HG03097 (cell line): ENCODE data around the gene CERT1.
"Not testable (repeated sequence)": the region's sequence is repeated elsewhere in the genome, so short reads cannot be mapped to it uniquely, and the experiment has no call there.

ENCODE experiments used
- ATAC-seq: cut with Tn5 transposase; IDR thresholded peaks from one replicate; pipeline ENCODE4 v1.9.1; 2021; ENCODE audit not compliant: unreplicated experiment, low FRiP score

The CERT1 gene

DNA sequence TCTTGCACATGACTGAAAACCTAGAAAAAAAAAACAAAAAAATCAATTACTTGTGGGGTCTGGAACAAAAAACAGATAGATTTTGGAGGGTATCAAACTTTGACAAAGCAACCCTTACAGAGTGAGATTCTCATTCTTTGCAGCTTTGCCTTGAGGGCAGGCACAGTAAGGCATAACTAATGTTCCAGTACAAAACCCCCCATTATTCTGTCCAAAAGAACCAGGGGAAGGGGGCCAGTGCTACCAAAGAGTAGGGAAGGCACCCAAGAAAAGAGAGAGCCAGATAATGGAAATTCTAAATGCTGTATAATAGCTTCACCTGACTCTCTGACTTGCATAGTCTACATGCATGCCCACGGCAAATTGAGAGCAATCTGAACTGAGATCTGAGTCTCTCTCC lies 13.2 kb upstream of the CERT1 start:
- no peak for ATAC-seq

DNA sequence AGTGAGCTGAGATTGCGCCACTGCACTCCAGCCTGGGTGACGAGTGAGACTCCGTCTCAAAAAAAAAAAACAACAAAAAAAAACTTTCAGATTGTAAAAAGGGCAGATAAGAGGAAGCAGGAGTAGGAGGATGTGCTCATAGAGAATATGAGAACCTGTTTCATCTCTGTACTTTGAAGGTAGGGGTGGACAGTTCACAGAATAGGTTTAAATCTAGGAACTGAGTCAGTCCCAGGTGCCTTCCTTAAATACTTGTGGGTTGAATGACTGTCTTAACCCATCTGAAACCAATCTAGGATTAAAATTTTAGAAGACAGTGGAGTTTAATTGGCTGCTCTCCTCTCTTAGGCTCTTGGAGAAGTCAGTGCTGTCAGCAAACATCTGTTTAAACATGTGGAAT lies 12.6 kb upstream of the CERT1 start:
- ATAC-seq: peak; percentile 60

DNA sequence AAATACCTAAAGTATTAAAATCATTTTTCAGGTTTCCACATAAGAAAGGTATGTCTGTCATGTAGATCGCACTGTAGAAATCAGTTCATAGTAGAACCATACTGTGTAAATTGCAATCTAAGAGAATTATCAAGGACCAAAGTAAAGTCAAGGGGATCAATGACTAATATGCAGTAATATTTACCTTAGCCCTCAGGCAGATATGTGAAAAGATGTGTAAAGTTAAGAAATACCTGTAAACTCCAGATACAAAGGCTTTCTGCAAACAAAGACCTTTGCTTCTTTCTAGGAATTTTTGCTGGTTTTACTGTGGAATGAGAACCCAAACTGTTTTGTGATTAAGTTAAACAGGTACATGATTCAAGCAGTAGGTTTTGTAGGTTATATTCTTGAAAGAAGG lies 11.8 kb upstream of the CERT1 start:
- ATAC-seq: no peak

DNA sequence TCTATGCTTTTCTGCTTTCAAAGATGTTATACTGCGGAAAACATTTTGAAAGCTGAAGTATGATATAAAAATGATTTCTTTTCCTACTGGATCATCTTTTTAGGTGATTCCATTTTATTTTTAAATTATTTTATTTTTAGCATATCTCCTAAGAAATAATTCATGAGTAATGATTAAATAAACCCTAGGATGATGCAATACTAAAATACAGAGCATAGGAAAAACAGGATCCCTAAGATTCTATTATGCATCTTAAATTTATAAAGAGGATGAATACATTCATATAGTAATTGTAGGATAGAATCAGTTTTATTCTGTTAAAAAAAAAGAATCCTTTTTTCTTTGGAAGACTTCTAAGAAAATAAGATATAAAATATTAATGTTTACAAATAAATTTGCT lies 11.1 kb upstream of the CERT1 start:
- no peak for ATAC-seq

DNA sequence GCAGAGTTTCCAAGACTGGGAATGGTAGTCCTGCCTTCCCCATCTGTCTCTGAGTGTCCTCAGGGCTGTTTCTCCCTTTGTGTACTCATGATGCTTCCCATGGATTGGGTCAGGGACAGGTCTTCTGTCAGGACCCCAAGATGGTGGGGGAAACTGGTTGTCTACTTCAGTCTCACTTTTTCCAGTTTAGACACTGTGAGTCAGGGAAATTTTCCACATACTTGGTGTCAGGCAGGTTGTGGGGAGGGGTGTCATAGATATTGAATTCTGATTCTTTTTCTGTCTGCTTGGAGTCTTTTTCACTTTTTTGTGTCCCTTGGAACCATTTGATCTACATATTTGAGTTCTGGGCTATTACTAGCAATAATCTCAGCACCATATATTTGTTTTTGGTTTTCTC lies 10.6 kb upstream of the CERT1 start:
- ATAC-seq: no peak

DNA sequence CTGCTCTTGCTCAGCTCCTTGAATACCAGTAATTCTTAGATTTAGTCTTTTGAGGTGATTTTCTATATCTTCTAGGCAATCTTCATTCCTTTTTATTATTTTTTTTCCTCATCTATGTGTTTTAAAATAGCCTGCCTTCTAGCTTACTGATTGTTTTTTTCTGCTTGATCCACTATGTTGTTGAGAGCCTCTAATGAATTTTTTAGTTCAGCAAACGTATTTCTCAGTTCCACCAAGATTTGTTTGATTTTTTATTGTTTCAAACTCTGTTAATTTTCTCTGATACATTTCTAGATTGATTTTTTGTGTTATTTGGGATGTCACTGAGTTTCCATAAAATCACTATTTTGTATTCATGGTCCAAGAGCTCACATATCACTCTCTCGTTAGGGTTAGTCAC lies 9.8 kb upstream of the CERT1 start:
- ATAC-seq: no peak

DNA sequence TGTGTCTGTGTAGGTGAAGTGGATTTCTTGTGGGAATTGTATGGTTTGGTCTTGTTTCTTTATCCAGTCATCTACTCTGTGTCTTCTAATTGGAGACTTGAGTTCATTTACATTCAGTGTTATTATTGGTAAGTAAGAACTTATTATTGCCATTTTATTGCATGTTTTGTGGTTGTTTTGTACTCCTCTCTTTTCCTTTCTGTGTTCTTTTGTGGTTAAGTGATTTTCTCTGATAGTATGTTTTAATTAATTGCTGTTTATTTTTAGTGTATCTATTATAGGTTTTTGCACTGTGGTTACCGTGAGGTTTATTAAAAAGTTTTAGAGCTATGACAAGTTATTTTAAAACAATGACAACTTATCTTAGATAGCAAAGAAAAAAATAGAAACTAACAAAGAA lies 8.3 kb upstream of the CERT1 start:
- no peak for ATAC-seq

DNA sequence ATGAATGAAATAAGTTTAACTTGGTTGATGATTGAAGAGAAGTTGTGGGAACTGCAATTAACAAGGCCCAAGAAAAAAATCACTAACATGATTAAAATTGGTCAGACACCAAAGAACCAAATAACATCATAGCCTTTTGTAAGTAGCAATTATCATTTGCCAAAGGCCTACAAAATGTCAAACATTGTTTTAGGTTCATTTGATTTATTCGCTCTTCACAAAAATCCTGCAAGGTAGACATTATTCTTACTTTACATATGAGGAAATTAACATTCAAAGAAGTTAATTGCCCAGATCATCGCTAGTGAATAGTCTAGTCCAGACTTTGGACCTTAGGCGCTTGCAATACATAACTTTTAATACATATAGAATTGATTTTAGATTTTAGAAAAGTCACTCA lies 2.9 kb upstream of the CERT1 start:
- ATAC-seq: no peak

DNA sequence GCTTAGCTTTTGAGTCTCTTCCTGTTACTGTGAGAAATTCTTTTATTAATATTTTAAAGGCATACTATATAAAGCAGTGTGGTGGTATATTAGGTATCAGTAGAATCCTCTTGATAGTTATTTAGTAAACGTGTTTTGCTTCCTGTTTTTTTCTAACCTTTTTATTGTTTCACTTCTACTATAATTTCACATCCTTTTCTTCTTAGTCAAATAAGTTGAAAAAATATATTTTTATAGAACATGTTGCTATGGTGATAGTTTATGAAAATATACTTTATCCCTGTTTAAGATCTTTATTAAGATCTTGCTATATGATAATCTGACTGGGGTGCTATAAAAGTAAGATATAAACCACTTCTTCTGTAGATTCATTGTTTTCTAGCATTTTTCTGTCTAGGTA lies 2.4 kb upstream of the CERT1 start:
- ATAC-seq: no peak

DNA sequence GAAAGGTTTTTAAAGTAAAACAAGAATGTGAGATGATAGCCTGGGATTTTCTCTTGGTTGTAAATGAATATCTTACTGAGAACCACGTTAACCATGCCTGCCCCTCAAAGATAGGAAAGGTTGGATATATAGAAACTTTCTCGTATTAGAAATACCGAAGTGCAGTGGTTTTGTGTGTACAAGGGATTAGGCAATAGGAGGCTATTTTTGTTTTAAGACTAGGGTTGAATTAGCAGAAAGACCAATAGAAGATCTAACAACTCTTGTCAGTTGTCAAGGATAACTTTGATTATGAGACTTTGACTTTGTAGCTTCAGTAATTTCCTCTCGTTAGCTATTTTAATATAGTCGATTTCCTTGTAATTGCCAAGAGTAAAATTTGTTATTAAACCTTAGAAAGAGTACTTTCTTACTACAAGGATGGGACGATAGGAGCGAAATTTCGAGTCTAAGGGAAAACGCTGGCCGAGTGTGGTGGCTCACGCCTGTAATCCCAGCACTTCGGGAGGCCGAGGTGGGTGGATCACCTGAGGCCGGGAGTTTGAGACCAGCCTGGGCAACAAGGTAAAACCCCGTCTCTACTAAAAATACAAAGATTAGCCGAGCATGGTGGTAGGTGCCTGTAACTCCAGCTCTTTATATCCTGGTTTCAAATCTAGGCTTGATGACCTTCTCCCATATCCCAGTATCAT lies 1.1 kb upstream of the CERT1 start:
- no peak for ATAC-seq

DNA sequence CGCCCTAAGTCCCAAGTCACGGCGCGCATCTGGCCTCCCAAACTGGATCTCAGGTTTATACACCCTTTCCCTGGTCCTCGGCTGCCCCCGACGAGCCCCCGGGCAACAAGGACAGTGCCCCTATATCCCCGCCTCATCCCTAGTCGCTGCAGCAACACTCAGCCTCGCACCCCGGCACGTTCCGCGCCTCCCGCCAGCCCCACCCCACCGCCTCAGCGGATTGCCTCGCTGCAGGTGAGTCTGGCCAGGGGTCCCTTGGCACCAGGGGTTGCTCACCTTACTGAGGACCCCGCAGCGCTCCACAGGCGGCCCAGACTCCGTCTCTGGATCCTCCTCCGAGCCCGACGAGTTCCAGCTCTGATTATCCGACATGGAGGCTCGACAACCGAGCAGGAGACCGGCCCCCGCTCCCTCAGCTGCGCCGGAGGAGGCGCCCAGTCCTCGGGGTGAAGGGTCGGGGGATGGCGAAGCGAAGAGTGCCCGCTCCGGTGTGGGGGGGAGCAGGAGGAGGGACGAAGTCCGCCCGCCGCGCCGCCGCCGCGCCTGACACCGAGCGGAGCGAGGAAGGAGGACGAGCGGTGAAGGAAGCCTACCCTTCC lies 494 bp downstream of the CERT1 start:
- peak; percentile 14 for ATAC-seq

DNA sequence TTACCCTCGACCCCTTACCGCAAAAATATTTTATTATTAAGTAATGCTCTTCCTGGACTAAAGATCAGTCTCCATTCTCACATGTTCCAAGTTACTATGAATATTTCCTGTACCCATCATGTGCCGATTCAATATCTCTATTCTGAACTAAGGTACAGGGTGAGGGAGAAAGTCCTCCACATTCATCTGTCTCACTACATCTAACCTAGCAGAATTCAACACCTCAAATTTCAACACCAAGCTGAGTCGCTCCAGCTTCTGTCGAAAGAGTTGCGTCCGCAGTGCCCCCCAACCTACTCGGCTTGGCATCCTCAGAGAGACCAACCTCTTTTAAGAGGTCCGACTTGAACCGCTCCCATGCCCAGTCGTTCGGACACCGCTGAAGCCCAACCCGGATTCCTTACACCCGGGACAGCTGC lies 1.0 kb downstream of the CERT1 start:
- ATAC-seq: peak; percentile 6

DNA sequence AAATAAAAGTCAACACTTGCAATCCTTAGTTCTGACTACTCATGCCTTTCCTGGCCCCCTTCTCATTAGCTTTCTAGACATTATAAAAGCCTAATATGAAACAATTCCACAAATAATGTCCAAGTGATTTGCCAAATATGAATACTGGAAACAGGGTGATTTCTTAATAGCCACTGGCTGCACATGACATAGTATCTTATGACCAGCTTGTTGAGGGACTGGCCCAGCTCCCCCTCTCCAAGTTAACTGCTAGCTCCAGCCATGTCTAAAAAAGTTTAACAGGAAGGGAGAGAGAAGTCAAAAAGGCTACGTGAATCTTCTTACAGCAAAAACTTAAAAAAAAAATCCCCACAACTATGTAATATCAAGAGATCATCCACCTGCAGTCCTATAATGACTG lies 1.5 kb downstream of the CERT1 start:
- no peak for ATAC-seq

DNA sequence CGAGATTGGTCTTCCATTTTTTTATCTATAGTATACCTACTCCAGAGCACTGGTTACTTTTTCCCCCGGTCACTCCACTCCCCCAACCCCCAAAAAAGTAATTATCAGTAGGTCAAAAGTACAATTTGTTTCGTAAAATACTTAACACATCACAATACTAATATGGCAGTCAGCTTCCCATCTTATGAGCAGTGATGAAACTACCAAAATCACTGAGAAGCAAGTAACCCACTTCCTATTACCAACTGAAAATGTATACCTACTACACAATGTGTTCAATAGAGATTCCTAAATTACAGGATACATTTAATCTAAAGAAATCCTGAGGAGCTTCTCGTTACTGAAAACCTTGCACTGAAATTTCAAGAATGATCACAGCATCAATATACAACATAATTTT lies 1.9 kb downstream of the CERT1 start:
- no peak for ATAC-seq

DNA sequence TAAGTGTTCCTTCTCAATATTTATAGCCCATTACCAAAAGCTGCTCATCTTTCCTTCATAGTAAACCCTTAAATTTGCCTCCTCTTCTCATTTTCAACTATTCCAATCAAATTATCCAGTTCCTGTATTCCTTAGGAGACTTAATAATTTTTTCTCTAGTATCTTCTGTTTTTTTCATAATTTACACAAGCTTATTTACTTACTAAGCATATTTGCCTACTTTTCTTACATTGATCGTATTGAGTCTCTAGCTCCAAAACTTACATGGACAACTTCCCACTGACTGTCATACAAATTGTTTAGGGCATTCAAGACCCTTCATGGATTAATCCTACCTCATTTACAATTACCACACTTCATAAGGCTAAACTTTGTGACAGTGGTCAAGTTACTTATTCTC lies 3.6 kb downstream of the CERT1 start:
- ATAC-seq: no peak

DNA sequence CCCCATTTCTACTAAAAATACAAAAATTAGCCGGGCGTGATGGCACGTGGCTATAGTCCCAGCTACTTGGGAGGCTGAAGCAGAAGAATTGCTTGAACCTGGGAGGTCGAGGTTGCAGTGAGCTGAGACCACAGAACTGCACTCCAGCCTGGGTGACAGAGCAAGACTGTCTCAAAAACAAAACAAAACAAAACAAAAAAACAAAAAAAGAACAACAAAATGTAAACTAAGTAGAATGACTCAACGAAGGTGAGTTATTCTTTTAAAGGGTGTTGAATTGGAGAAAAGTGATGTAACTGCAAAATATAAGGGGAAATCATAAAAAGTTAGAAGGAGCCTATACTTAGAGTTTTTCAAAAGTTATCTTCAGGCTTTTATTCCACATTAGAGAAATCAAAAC lies 6.3 kb downstream of the CERT1 start:
- not testable (repeated sequence) for ATAC-seq

DNA sequence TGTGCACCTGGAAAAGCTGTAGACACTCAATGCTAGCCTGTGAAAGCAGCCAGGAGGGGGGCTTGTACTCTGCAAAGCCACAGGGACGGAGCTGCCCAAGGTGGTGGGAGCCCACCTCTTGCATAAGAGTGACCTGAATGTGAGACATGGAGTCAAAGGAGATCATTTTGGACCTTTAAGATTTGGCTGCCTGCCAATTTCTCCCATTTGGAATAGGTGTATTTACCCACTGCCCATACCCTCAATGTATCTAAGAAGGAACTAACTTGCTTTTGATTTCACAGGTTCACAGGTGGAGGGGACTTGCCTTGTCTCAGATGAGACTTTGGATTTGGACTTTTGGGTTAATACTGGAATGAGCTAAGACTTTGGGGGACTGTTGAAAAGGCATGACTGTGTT lies 12.6 kb downstream of the CERT1 start:
- ATAC-seq: not testable (repeated sequence)

DNA sequence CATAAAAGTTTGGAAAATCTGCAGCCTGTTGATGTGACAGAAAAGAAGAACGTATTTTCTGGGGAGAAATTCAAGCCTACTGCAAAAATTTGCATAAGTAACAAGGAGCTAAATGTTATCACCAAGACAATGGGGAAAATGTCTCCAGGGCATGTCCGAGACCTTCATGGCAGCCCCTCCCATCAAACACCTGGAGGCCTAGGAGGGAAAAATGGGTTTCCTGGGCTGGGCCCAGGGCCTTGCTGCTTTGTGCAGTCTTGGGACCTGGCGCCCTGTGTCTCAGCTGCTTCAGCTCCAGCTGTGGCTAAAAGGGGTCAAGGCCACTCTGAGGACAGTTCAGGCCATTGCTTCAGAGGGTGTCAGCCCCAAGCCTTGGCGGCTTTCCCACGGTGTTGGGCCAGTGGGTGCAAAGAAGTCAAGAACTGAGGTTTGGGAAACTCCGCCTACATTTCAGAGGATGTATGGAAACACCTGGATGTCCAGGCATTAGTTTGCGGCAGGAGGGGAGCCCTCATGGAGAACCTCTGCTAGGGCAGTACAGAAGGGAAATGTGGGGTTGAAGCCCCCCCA lies 13.1 kb downstream of the CERT1 start:
- no peak for ATAC-seq

DNA sequence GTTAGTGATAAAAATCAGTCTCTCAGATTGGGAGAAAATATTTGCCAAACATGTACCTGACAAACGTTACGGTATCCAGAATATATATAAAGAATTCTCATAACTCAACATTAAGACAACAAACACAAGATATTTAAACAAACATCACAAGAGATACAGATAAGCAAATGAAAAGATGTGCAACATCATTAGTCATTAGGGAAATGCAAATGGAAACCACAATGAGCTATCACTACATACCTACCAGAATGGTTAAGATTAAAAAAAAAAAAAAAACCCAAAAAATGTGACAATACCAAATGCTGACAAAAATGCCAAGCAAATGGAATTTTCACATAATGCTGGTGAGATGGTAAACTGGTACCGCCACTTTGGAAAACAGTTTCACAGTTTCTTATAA lies 15.4 kb downstream of the CERT1 start:
- ATAC-seq: no peak

DNA sequence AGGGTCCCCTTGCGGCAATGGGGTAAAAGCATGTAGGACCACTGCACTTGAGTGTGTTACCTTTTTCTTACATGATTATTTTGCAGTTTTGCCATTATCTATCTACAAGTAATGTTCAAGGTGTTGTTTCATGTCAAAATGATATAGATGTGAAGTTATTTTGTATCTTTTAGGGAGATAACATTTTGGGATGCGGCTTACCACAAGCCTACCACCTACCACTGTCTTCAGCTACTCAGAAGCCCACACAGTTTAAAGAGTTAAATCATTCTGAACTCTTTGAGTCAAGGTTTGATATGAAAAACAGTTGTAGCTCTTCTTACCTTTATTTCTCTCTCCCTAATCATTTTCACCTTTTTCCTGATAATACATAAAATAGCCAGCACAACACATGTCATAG lies 19.8 kb downstream of the CERT1 start:
- no peak for ATAC-seq

DNA sequence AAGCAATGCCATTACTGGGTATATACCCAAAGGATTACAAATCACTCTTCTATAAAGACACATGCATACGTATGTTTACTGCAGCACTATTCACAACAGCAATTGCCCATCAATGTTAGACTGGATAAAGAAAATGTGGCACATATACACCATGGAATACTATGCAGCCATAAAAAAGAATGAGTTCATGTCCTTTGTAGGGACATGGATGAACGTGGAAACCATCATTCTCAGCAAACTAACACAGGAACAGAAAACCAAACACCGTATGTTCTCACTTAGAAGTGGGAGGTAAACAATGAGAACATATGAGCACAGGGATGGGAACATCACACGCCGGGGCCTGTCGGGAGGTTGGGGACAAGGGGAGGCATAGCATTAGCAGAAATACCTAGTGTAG lies 21.6 kb downstream of the CERT1 start:
- not testable (repeated sequence) for ATAC-seq

DNA sequence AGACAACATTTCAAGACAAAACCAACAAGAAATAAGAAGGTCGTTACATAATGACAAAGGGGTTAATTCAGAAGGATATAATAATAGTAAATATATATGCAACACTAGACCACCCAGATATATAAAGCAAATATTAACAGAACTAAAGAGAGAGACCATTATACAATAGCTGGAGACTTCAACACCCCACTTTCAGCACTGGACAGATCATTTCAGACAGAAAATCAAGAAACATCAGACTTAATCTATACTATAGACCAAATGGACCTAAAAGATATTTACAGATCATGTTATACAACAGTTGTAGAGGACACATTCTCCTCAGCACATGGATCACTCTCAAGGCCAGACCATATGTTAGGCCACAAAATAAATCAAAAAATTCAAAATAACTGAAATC lies 26.8 kb downstream of the CERT1 start:
- ATAC-seq: no peak
